Kidney epithelial cell (primary cell): ENCODE data around the gene SPATA31D4. TPM values are rescaled to one million over a fixed set of nuclear protein-coding genes. Genes with fewer than 3 reads are reported as not detected.
"Not testable (repeated sequence)": the region's sequence is repeated elsewhere in the genome, so short reads cannot be mapped to it uniquely, and the experiment has no call there.

Experiments used
- DNase-seq: peaks from one replicate; pipeline ENCODE4 v3.0.0-alpha.2; 2010; ENCODE audit warnings: low read depth
- H3K27me3 ChIP-seq: 2 replicates; pipeline ENCODE4 v1.6.0; 2011; ENCODE audit warnings: low read length; ENCODE audit not compliant: control insufficient read depth, insufficient read depth
- H3K36me3 ChIP-seq: 2 replicates; pipeline ENCODE4 v1.5.1; 2011; ENCODE audit warnings: low read length; ENCODE audit not compliant: control insufficient read depth, insufficient read depth
- H3K4me3 ChIP-seq: 2 replicates; pipeline ENCODE4 v1.5.1; 2011; ENCODE audit warnings: low read depth, mild to moderate bottlenecking, control low read depth, low read length
- CTCF ChIP-seq: IDR thresholded peaks from 2 replicates; pipeline ENCODE4 v1.5.1; 2011; ENCODE audit warnings: mild to moderate bottlenecking, moderate library complexity, low read length, control low read depth, inconsistent platforms; ENCODE audit not compliant: insufficient read depth, poor library complexity, severe bottlenecking
- total RNA-seq: library from RNA; depleted of rRNA; stranded (reverse); fragments of >200 nt; gene quantifications from 2 replicates; pipeline ENCODE4 v1.2.3, GENCODE V29; 2015

Gene SPATA31D4
- total RNA-seq, result not detected in 2 replicates

GRCh38 chr9:81928305-81928704, at the start of gene SPATA31D4:
SPATA31D4 (plus strand) TSS chr9:81928428; CDS start chr9:81928514, 86 bp downstream.
- H3K4me3 ChIP-seq, H3K27me3 ChIP-seq, H3K36me3 ChIP-seq, DNase-seq: not testable (repeated sequence)

- Histone ChIP-seq H3K27me3 (no peaks in the 10 kb centered on the region), H3K4me3 (no peak overlapping the region), H3K36me3 (no peaks in the 10 kb centered on the region)
- DNase-seq, result no peak
- TF ChIP-seq CTCF, result no peak
Measured at GRCh38 chr9:81878530-81878929, 49.7 kb upstream of the SPATA31D4 start.

GRCh38 chr9:81879501-81879916, 48.7 kb upstream of the SPATA31D4 start:
- TF ChIP-seq CTCF, result no peak
- no peak for DNase-seq
- Histone ChIP-seq H3K36me3 (no peaks in the 10 kb centered on the region), H3K4me3 (no peak overlapping the region), H3K27me3 (no peaks in the 10 kb centered on the region)

- no peak for TF ChIP-seq CTCF
- DNase-seq, result no peak
- Histone ChIP-seq H3K4me3 (no peak overlapping the region), H3K27me3 (no peaks in the 10 kb centered on the region), H3K36me3 (no peaks in the 10 kb centered on the region)
Measured at GRCh38 chr9:81885602-81886001, 42.6 kb upstream of the SPATA31D4 start.

GRCh38 chr9:81886665-81887064, 41.6 kb upstream of the SPATA31D4 start:
- DNase-seq, result no peak
- no peaks in the 10 kb centered on the region for H3K27me3 ChIP-seq
- no peak for TF ChIP-seq CTCF
- H3K36me3 ChIP-seq, result no peaks in the 10 kb centered on the region
- H3K4me3 ChIP-seq, result no peak overlapping the region

- TF ChIP-seq CTCF, result no peak
- no peak for DNase-seq
- Histone ChIP-seq H3K36me3 (no peaks in the 10 kb centered on the region), H3K27me3 (no peaks in the 10 kb centered on the region), H3K4me3 (no peak overlapping the region)
Measured at GRCh38 chr9:81890104-81890503, 38.1 kb upstream of the SPATA31D4 start.
